SK-N-SH (cell line): ENCODE measurements around the gene DDX52.

Experiments used
- CHD2 ChIP-seq: fragments of 150-350 bp; IDR thresholded peaks from 2 replicates; pipeline ENCODE4 v1.6.1; 2018; ENCODE audit warnings: low read length; ENCODE audit not compliant: partially characterized antibody
- ELF1 ChIP-seq: IDR thresholded peaks from 2 replicates; pipeline ENCODE4 v1.4.0; 2012
- EP300 ChIP-seq, 2 experiments: IDR thresholded peaks; 2 replicates each; pipeline versions ENCODE4 v1.4.0 to v1.6.1; 2012; ENCODE audit warnings: borderline replicate concordance in 1 of 2, low read depth in 1 of 2, low read length in 1 of 2
- GATA2 ChIP-seq: sonication (generic); formaldehyde crosslinking; IDR thresholded peaks from 2 replicates; pipeline ENCODE4 v1.5.0; 2020; ENCODE audit warnings: mild to moderate bottlenecking, missing genetic modification reagents
- POLR2AphosphoS5 ChIP-seq: IDR thresholded peaks from 2 replicates; pipeline ENCODE4 v1.6.1; 2012; ENCODE audit warnings: low read depth, low read length
- SMC3 ChIP-seq: IDR thresholded peaks from 2 replicates; pipeline ENCODE4 v1.6.1; 2012; ENCODE audit warnings: low read depth, low read length, improper control_type of control experiment
- TAF1 ChIP-seq: IDR thresholded peaks from 2 replicates; pipeline ENCODE4 v1.6.1; 2012; ENCODE audit warnings: low read depth, mild to moderate bottlenecking, low read length, moderate library complexity, borderline replicate concordance
- YY1 ChIP-seq: IDR thresholded peaks from 2 replicates; pipeline ENCODE4 v1.4.0; 2012; ENCODE audit warnings: low read depth, mild to moderate bottlenecking
- ZBTB33 ChIP-seq: IDR thresholded peaks from 2 replicates; pipeline ENCODE4 v1.4.0; 2012; ENCODE audit warnings: low read depth, borderline replicate concordance
- TF ChIP-seq, protein P1 (sequence below): fragments of 200-600 bp; sonication (generic); IDR thresholded peaks from 2 replicates; pipeline ENCODE4 v1.6.1; 2017; ENCODE audit warnings: antibody characterized with exemption, mild to moderate bottlenecking, moderate library complexity

- TF ChIP-seq EP300 (IDR thresholded peaks at IDR 0.05; ENCODE audit: borderline replicate concordance in 1 of 2, low read depth in 1 of 2, low read length in 1 of 2) (no peak), GATA2 (CRISPR knock-in tag) (no peak), ZBTB33 (no peak), SMC3 (no peak), POLR2AphosphoS5 (no peak), YY1 (no peak), ELF1 (no peak), CHD2 (no peak), TAF1 (no peak)
- TF ChIP-seq, protein P1, sequence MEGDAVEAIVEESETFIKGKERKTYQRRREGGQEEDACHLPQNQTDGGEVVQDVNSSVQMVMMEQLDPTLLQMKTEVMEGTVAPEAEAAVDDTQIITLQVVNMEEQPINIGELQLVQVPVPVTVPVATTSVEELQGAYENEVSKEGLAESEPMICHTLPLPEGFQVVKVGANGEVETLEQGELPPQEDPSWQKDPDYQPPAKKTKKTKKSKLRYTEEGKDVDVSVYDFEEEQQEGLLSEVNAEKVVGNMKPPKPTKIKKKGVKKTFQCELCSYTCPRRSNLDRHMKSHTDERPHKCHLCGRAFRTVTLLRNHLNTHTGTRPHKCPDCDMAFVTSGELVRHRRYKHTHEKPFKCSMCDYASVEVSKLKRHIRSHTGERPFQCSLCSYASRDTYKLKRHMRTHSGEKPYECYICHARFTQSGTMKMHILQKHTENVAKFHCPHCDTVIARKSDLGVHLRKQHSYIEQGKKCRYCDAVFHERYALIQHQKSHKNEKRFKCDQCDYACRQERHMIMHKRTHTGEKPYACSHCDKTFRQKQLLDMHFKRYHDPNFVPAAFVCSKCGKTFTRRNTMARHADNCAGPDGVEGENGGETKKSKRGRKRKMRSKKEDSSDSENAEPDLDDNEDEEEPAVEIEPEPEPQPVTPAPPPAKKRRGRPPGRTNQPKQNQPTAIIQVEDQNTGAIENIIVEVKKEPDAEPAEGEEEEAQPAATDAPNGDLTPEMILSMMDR = no peak
These were observed 28.0 kb upstream of the DDX52 start for GRCh38 chr17:37671028-37671823.
